Measurements from ENCODE around the gene NHLRC4.

NHLRC4 gene

DNA sequence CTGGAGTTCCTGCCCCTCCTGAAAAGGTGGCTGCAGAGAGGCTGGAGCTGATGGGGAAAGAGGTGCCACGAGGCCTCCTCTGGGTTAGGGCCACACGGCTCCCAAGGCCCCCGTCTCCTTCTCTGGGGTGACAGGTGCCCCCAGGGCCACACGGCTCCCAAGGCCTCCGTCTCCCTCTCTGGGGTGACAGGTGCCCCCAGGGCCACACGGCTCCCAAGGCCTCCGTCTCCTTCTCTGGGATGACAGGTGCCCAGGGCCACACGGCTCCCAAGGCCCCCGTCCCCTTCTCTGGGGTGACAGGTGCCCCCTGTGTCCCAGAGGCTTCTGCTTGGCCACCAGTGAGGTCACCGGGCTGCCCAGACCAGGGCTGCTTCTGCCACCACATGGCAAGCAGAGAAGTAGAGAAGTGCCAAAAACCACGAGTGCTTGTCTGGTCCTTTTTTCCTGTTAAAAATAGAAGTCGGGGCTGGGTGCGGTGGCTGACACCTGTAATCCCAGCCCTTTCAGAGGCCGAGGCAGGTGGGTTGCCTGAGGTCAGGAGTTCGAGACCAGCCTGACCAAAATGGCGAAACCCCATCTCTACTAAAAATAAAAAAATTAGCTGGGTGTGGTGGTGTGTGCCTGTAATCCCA is 35.2 kb upstream of the NHLRC4 start:
- DNase-seq = no peak

GRCh38 chr16:533391-534123 is 33.2 kb upstream of the NHLRC4 start:
- no peak for DNase-seq

GRCh38 chr16:534135-534534 is 32.7 kb upstream of the NHLRC4 start:
- DNase-seq = no peak

GRCh38 chr16:534856-535445 is 31.9 kb upstream of the NHLRC4 start:
- DNase-seq = no peak

- DNase-seq = peak; percentile 21
These were observed 31.1 kb upstream of the NHLRC4 start for GRCh38 chr16:535446-536405.

DNA sequence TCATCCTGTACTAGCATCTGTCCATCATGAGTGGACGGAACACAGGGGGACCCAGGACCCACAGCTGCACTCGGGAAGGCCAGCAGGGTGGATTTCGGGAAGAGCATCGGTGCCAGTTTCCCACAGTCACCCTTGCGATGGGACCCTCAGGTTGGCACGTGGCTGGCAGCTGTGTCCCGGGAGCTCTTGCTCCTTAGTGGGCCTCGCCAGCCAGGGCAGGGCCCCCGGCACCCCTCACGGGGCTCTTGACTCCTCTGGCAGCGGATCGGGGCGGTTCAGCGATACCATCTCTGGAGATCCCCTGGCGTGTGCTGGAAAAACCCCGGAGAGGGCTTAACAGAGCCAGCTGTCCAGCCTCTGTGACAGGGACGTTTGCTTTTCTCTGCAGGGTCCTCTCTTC is 30.1 kb upstream of the NHLRC4 start:
- DNase-seq = no peak

GRCh38 chr16:537415-538335 is 29.1 kb upstream of the NHLRC4 start:
- DNase-seq = no peak

DNA sequence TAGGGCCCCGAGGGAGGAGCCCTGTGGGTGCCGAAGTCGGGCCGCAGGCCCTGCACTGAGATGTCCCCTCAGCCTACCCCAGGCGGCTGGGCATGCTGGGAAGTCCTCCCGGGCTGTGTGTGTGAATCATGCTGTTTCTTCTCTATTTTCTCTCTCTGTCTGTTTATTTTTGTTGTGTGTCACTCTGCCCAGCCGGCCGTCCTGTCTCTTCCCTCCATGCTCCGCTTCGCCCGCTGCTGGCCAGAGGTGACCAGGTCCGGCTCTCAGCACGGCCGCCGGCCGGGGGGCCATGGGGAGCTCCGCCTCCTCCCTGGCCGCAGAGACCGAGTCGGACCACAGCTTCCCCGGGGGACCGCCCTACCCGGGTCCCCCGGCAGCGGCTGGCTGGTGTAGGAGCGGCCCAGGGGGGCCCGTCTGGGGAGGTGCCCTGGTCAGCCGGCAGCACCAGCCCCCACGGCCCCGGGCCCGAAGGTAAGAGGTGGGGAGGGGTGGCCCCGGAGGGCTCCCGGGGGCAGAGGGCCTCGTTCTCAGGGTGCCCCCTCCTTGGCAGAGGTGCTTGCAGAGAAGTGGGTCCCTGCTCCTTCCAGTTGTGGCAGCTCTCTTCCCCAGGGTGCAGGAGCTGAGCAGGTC is 26.8 kb upstream of the NHLRC4 start:
- no peak for DNase-seq

DNA sequence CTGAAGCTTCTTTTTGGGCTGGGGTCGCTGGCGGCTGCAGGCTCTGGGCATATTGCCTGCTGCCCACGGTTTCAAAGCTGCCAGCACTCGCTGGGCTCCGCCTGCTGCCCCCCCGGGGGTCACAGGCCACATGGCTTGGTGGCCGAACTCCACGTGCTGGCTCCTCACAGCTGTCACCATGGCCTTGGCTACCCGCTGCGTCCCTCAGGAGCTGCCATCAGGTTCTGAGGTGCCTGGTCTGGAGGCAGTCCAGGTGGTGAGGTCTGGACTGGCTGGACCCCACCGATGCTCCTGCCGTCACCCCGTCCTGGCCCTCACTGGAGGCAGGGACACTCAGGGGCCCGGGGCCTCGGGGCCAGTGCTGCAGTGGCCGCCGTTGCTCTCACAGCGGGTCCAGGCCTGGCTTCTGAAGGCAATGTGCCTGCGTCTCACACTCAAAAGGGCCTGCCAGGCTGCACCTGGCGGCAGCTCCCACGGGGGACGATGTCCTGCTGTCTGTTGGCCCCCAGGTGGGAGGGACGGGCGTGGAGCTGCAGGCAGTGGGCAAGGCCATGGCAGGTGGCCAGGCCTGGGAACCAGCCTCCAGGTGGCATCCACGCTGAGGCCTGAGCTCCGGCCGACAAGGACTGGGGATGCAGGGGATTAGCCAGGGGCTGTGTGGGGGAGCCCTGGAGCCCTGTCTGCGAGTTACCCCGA is 26.0 kb upstream of the NHLRC4 start:
- peak; percentile 16 for DNase-seq

DNA sequence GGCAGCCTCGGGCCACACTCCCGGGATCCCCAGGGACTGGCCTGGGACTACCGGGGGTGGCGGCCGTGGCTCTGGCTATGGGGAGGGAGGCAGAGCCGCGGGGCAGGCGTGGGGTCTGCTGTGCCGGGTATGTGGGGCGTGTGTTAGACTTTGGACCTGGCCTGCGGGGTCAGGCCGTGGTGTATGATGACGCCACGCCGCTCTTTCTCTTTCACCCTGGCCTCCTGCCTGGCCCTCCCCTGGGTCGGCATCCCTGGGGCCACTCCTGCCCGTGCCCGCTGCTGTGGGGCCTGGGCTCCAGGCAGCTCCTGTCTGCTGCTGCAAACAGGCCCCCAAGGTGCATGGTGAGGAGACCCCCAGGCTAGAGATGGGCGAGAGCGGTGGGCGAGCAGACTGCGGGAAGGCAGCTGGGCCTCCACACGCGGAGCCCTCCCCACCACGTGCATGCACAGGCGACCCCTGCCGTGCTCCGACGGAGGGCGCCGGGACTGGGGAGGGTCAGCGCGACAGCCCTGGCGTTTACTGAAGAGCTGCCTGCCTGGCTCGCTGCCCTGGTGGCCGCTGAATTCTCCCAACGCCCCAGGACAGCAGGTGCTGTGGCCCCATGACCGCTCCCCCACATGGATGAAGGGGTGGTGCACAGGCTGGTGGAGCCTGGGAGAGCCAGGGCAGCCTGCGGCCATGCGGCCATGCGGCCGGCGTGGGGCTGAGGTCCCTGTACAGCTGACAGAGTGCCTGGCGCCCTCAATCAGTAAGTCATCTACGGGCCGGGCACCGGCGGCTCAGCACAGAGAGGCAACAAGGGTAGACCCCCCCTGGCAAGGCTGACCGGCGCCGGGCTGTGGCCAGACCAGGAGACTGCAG is 23.3 kb upstream of the NHLRC4 start:
- no peak for DNase-seq

- no peak for DNase-seq
These were observed 22.3 kb upstream of the NHLRC4 start for GRCh38 chr16:544517-544916.

- no peak for DNase-seq
These were observed 19.7 kb upstream of the NHLRC4 start for GRCh38 chr16:546909-547770.

DNA sequence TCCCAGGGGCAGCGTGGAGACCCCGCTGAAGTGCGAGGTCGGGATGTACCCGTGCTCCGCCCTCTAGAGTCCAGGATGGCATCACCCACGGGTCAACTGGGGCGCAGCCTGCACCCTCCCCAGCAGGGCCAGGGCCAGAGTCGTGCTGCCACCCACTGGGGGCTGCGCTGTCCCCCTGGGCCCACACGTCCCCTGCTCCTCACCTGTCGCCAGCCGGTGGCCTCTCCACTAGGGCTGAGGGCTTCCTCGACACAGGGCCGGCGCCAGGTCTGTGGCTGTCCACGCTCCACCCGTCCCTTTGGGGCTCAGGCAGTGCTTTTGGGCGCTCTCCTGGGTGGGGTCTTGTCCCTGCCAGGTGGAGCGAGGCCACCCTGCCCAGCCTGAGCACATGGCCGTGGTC is 18.2 kb upstream of the NHLRC4 start:
- no peak for DNase-seq

GRCh38 chr16:549544-550263 is 17.1 kb upstream of the NHLRC4 start:
- no peak for DNase-seq

GRCh38 chr16:551210-551609 is 15.6 kb upstream of the NHLRC4 start:
- no peak for DNase-seq

DNA sequence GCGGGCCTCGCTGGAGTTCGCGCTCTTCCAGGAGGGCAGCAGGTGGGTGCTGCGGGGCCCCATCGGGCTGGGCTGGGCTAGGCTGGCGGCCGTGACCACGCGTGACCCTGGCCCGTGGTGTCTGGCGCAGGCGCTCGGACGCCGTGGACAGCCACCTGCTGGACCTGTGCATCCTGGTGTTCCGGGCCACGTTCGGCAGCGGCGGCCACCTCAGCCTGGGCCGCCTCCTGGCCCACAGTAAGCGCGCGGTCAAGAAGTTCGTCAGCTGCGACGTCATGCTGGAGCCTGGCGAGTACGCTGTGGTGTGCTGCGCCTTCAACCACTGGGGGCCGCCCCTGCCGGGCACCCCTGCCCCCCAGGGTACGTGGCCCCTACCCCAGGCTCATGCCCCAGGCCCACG is 14.6 kb upstream of the NHLRC4 start:
- DNase-seq = no peak

- DNase-seq = no peak
These were observed 13.1 kb upstream of the NHLRC4 start for GRCh38 chr16:553601-554296.

- no peak for DNase-seq
These were observed 12.5 kb upstream of the NHLRC4 start for GRCh38 chr16:554297-554621.
